Upper lobe of left lung (tissue), 4 donors: ENCODE data around the gene PRTFDC1.

Experiments
- EP300 ChIP-seq, 4 donors: sonication (generic); formaldehyde crosslinking; IDR thresholded peaks; one replicate each; pipeline ENCODE4 v1.5.1; 2017; ENCODE audit warnings: antibody characterized with exemption in 4 of 4, control low read depth in 2 of 4
- POLR2A ChIP-seq, 4 donors: fragments of 450-650 bp; IDR thresholded peaks; one replicate each; pipeline ENCODE4 v1.5.1; 2016 to 2017; ENCODE audit warnings: antibody characterized with exemption in 4 of 4, mild to moderate bottlenecking in 2 of 4
- POLR2AphosphoS5 ChIP-seq, 2 donors: sonication (generic); formaldehyde crosslinking; IDR thresholded peaks; one replicate each; pipeline ENCODE4 v1.5.1; 2017; ENCODE audit warnings: antibody characterized with exemption in 2 of 2
- TF ChIP-seq, protein P1 (sequence below), 6 experiments: fragments of 450-650 bp in 4 of 6; fragments of 200-600 bp in 2 of 6; sonication (generic) in 2 of 6; IDR thresholded peaks; one replicate each; pipeline ENCODE4 v1.5.1; 2016 to 2019; ENCODE audit warnings: antibody characterized with exemption in 6 of 6

DNA sequence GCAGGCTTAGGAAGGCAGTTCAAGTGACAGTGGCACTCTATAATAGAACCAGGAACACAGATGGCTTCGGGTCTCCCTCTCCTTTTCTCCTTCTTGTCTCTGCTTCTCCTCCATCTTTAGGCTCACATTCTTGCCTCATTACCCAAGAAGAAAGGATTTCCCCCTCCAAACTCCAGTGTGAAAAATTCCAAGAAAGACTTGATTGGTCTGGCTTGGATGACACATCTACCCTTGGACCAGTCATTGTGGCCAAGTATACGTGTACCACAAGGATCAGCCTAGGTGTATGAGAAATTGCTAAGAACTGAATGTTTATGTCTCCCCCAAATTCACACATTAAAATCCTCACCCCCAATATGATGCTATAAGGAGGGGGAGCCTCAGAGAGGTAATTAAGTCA, 53.9 kb downstream of the PRTFDC1 start:
- TF ChIP-seq, protein P1, sequence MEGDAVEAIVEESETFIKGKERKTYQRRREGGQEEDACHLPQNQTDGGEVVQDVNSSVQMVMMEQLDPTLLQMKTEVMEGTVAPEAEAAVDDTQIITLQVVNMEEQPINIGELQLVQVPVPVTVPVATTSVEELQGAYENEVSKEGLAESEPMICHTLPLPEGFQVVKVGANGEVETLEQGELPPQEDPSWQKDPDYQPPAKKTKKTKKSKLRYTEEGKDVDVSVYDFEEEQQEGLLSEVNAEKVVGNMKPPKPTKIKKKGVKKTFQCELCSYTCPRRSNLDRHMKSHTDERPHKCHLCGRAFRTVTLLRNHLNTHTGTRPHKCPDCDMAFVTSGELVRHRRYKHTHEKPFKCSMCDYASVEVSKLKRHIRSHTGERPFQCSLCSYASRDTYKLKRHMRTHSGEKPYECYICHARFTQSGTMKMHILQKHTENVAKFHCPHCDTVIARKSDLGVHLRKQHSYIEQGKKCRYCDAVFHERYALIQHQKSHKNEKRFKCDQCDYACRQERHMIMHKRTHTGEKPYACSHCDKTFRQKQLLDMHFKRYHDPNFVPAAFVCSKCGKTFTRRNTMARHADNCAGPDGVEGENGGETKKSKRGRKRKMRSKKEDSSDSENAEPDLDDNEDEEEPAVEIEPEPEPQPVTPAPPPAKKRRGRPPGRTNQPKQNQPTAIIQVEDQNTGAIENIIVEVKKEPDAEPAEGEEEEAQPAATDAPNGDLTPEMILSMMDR (IDR thresholded peaks at IDR 0.05), result no peak
- TF ChIP-seq POLR2A (IDR thresholded peaks at IDR 0.05), result no peak
- no peak for TF ChIP-seq POLR2AphosphoS5 (IDR thresholded peaks at IDR 0.05)
- TF ChIP-seq EP300 (IDR thresholded peaks at IDR 0.05), result no peak
